Ovary (tissue), 3 donors: ENCODE results near the gene SOS2.

Experiments used
- CTCF ChIP-seq, 3 donors: fragments of 450-650 bp in 2 of 3; fragments of 200-600 bp in 1 of 3; IDR thresholded peaks; one replicate each; pipeline versions ENCODE4 v1.5.1 to v1.8.0; 2016 to 2022; ENCODE audit warnings: antibody characterized with exemption in 3 of 3, mild to moderate bottlenecking in 1 of 3
- EP300 ChIP-seq: sonication (generic); formaldehyde crosslinking; IDR thresholded peaks from one replicate; pipeline ENCODE4 v1.6.1; 2017; ENCODE audit warnings: antibody characterized with exemption
- POLR2A ChIP-seq: fragments of 450-650 bp; IDR thresholded peaks from one replicate; pipeline ENCODE4 v1.6.1; 2017; ENCODE audit warnings: antibody characterized with exemption, mild to moderate bottlenecking, moderate library complexity
- donor health status: DM: no; HTN: no; CAD: no.

GRCh38 chr14:50191499-50191898 is 39.9 kb downstream of the SOS2 start:
- TF ChIP-seq CTCF (IDR thresholded peaks at IDR 0.05): no peak
- no peak for TF ChIP-seq EP300
- no peak for TF ChIP-seq POLR2A
